Activated CD8-positive, alpha-beta memory T cell treated with anti-CD3 and anti-CD28 coated beads for 48 hours (primary cell): Measurements from ENCODE around the gene TNFAIP3.
"Not testable (repeated sequence)": the region's sequence is repeated elsewhere in the genome, so short reads cannot be mapped to it uniquely, and the experiment has no call there.

ENCODE experiments used
- DNase-seq, 3 experiments: peaks; one replicate each; pipeline ENCODE4 v3.0.0-alpha.2; 2020; ENCODE audit warnings: low read depth in 2 of 3, low spot score in 2 of 3

Gene TNFAIP3

GRCh38 chr6:137844773-137845172 lies 22.3 kb upstream of the TNFAIP3 start:
- DNase-seq = not testable (repeated sequence)

GRCh38 chr6:137845460-137845859 lies 21.6 kb upstream of the TNFAIP3 start:
- DNase-seq = no peak

- no peak for DNase-seq
These were observed 20.8 kb upstream of the TNFAIP3 start for GRCh38 chr6:137846274-137846673.

GRCh38 chr6:137846772-137847313 lies 20.2 kb upstream of the TNFAIP3 start:
- no peak for DNase-seq

GRCh38 chr6:137847748-137848147 lies 19.3 kb upstream of the TNFAIP3 start:
- no peak for DNase-seq

GRCh38 chr6:137848672-137849071 lies 18.4 kb upstream of the TNFAIP3 start:
- DNase-seq = no peak

GRCh38 chr6:137849181-137849980 lies 17.7 kb upstream of the TNFAIP3 start:
- DNase-seq = no peak

- DNase-seq = no peak
These were observed 16.9 kb upstream of the TNFAIP3 start for GRCh38 chr6:137849981-137850714.

- DNase-seq = no peak
These were observed 16.1 kb upstream of the TNFAIP3 start for GRCh38 chr6:137850816-137851602.

GRCh38 chr6:137851669-137852068 lies 15.4 kb upstream of the TNFAIP3 start:
- no peak for DNase-seq

GRCh38 chr6:137852346-137852745 lies 14.7 kb upstream of the TNFAIP3 start:
- DNase-seq = no peak

- no peak for DNase-seq
These were observed 14.2 kb upstream of the TNFAIP3 start for GRCh38 chr6:137852811-137853210.

GRCh38 chr6:137853569-137854213 lies 13.4 kb upstream of the TNFAIP3 start:
- no peak for DNase-seq

GRCh38 chr6:137856138-137856898 lies 10.7 kb upstream of the TNFAIP3 start:
- no peak for DNase-seq

GRCh38 chr6:137859025-137859424 lies 8.0 kb upstream of the TNFAIP3 start:
- no peak for DNase-seq

- DNase-seq = no peak
These were observed 6.6 kb upstream of the TNFAIP3 start for GRCh38 chr6:137860394-137861005.

GRCh38 chr6:137861550-137862337 lies 5.3 kb upstream of the TNFAIP3 start:
- DNase-seq = no peak

- DNase-seq = no peak
These were observed 4.5 kb upstream of the TNFAIP3 start for GRCh38 chr6:137862419-137863090.
